Panc1 (cell line): ENCODE measurements around the gene TTC39B. TPM values are rescaled to one million over a fixed set of nuclear protein-coding genes. Genes with fewer than 3 reads are reported as not detected.

ENCODE experiments used
- total RNA-seq: library from RNA; stranded (reverse); gene quantifications from one replicate; pipeline ENCODE4 v1.2.1, GENCODE V29; 2021; ENCODE audit not compliant: unreplicated experiment

TTC39B gene
- total RNA-seq, 1 experiment from 2014 or later = 1.6 TPM

Other genes starting within 250 kb of the TTC39B start
- 11.5 TPM for gene SNAPC3, start 115.7 kb upstream of the TTC39B start, total RNA-seq
- 30.4 TPM for gene PSIP1, start 203.8 kb upstream of the TTC39B start, total RNA-seq
- gene CCDC171, start 245.8 kb upstream of the TTC39B start, total RNA-seq = 1.5 TPM